ENCODE results near the gene ARNT2.

DNA sequence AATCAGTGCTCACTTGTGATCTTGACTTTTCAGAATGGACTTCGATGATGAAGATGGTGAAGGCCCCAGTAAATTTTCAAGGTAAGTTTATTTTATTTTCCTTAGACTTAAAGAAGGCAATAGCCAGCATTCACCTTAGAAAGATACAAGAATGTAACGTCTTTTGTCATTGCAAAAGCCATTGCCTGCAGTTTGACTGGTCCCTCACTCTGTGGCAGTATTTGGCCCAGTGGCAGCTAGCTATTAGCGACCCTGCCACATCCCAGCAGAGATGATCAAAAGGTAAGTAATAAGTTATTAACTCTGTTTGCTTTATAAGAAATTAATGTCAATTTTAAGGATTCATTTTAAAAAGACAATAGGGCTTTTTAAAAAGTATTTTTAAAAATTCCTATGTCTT lies 53.7 kb downstream of the ARNT2 start:
- TF ChIP-seq, protein P1, sequence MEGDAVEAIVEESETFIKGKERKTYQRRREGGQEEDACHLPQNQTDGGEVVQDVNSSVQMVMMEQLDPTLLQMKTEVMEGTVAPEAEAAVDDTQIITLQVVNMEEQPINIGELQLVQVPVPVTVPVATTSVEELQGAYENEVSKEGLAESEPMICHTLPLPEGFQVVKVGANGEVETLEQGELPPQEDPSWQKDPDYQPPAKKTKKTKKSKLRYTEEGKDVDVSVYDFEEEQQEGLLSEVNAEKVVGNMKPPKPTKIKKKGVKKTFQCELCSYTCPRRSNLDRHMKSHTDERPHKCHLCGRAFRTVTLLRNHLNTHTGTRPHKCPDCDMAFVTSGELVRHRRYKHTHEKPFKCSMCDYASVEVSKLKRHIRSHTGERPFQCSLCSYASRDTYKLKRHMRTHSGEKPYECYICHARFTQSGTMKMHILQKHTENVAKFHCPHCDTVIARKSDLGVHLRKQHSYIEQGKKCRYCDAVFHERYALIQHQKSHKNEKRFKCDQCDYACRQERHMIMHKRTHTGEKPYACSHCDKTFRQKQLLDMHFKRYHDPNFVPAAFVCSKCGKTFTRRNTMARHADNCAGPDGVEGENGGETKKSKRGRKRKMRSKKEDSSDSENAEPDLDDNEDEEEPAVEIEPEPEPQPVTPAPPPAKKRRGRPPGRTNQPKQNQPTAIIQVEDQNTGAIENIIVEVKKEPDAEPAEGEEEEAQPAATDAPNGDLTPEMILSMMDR (IDR thresholded peaks at IDR 0.05), result no peak
- TF ChIP-seq POLR2AphosphoS5 (IDR thresholded peaks at IDR 0.05), result no peak
